Ishikawa (cell line): ENCODE results near the gene DNAJC11.

Source experiments
- EGR1 ChIP-seq: IDR thresholded peaks from 2 replicates; pipeline ENCODE4 v1.6.1; 2012
- EP300 ChIP-seq: IDR thresholded peaks from 2 replicates; pipeline ENCODE4 v1.6.1; 2012; ENCODE audit warnings: borderline replicate concordance
- RAD21 ChIP-seq: IDR thresholded peaks from 2 replicates; pipeline ENCODE4 v1.6.1; 2012; ENCODE audit warnings: low read depth
- TAF1 ChIP-seq: IDR thresholded peaks from 2 replicates; pipeline ENCODE4 v1.6.1; 2012; ENCODE audit warnings: low read depth, mild to moderate bottlenecking
- TCF12 ChIP-seq: IDR thresholded peaks from 2 replicates; pipeline ENCODE4 v1.6.1; 2012; ENCODE audit warnings: low read depth
- TEAD4 ChIP-seq: IDR thresholded peaks from 2 replicates; pipeline ENCODE4 v1.6.1; 2012
- YY1 ChIP-seq: IDR thresholded peaks from 2 replicates; pipeline ENCODE4 v1.6.1; 2012; ENCODE audit warnings: low read depth
- TF ChIP-seq, protein P1 (sequence below): IDR thresholded peaks from 2 replicates; pipeline ENCODE4 v1.6.1; 2012; ENCODE audit warnings: low read depth, mild to moderate bottlenecking
- TF ChIP-seq, protein P2 (sequence below): IDR thresholded peaks from 2 replicates; pipeline ENCODE4 v1.6.1; 2012

DNA sequence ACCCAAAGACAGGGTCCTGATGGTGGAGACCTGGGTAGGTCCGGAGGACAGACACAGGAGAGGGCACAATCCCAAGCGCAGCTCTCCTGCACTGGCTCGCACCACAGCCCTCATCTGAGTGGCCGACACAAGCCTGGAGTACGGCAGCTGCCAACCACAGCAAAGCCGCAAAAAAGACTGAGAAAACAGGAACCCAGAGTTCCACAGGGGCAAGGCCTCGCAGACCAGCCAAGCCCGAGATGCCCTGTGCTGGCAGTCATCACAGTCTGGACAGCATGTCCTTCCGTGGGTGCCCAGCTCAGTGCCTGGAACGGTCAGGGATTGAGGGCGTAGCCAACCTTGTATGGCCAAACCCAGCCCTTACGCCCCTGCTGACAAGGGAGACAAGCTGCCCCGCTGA, 110.4 kb downstream of the DNAJC11 start:
- TF ChIP-seq EP300 (no peak), TAF1 (no peak), YY1 (no peak), TCF12 (no peak), RAD21 (no peak), TEAD4 (no peak), EGR1 (no peak)
- TF ChIP-seq, protein P1, sequence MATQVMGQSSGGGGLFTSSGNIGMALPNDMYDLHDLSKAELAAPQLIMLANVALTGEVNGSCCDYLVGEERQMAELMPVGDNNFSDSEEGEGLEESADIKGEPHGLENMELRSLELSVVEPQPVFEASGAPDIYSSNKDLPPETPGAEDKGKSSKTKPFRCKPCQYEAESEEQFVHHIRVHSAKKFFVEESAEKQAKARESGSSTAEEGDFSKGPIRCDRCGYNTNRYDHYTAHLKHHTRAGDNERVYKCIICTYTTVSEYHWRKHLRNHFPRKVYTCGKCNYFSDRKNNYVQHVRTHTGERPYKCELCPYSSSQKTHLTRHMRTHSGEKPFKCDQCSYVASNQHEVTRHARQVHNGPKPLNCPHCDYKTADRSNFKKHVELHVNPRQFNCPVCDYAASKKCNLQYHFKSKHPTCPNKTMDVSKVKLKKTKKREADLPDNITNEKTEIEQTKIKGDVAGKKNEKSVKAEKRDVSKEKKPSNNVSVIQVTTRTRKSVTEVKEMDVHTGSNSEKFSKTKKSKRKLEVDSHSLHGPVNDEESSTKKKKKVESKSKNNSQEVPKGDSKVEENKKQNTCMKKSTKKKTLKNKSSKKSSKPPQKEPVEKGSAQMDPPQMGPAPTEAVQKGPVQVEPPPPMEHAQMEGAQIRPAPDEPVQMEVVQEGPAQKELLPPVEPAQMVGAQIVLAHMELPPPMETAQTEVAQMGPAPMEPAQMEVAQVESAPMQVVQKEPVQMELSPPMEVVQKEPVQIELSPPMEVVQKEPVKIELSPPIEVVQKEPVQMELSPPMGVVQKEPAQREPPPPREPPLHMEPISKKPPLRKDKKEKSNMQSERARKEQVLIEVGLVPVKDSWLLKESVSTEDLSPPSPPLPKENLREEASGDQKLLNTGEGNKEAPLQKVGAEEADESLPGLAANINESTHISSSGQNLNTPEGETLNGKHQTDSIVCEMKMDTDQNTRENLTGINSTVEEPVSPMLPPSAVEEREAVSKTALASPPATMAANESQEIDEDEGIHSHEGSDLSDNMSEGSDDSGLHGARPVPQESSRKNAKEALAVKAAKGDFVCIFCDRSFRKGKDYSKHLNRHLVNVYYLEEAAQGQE: no peak
- TF ChIP-seq, protein P2, sequence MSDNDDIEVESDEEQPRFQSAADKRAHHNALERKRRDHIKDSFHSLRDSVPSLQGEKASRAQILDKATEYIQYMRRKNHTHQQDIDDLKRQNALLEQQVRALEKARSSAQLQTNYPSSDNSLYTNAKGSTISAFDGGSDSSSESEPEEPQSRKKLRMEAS: no peak
